ENCODE data around the gene LMTK3. TPM values are rescaled to one million over a fixed set of nuclear protein-coding genes. Genes with fewer than 3 reads are reported as not detected.
A peak's percentile ranks its signal among the peaks of the same experiment; 100 is the strongest.

Gene LMTK3
- total RNA-seq, 1 donor from 2014 or later = 0.32 TPM

- Mint-ChIP-seq H3K27ac (ENCODE audit: unreplicated experiment) (no peak overlapping the region), H3K36me3 (ENCODE audit: unreplicated experiment) (peaks cover 23% of the 10 kb centered on the region), H3K27me3 (ENCODE audit: unreplicated experiment) (no peaks in the 10 kb centered on the region), H3K4me1 (ENCODE audit: unreplicated experiment) (peaks cover 14% of the 10 kb centered on the region), H3K9me3 (ENCODE audit: unreplicated experiment) (no peaks in the 10 kb centered on the region), H3K4me3 (ENCODE audit: unreplicated experiment) (peak overlapping the region; percentile 92)
- no peak for DNase-seq (ENCODE audit: extremely low spot score, unreplicated experiment)
- TF ChIP-seq, protein P1, sequence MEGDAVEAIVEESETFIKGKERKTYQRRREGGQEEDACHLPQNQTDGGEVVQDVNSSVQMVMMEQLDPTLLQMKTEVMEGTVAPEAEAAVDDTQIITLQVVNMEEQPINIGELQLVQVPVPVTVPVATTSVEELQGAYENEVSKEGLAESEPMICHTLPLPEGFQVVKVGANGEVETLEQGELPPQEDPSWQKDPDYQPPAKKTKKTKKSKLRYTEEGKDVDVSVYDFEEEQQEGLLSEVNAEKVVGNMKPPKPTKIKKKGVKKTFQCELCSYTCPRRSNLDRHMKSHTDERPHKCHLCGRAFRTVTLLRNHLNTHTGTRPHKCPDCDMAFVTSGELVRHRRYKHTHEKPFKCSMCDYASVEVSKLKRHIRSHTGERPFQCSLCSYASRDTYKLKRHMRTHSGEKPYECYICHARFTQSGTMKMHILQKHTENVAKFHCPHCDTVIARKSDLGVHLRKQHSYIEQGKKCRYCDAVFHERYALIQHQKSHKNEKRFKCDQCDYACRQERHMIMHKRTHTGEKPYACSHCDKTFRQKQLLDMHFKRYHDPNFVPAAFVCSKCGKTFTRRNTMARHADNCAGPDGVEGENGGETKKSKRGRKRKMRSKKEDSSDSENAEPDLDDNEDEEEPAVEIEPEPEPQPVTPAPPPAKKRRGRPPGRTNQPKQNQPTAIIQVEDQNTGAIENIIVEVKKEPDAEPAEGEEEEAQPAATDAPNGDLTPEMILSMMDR (IDR thresholded peaks at IDR 0.05) = no peak
These were observed 65.1 kb downstream of the LMTK3 start for GRCh38 chr19:48446579-48446978.

- H3K36me3 Mint-ChIP-seq (ENCODE audit: unreplicated experiment) = peaks cover 20% of the 10 kb centered on the region
- TF ChIP-seq, protein P1 (IDR thresholded peaks at IDR 0.05) = peak; percentile 6
- H3K9me3 Mint-ChIP-seq (ENCODE audit: unreplicated experiment) = no peaks in the 10 kb centered on the region
- no peaks in the 10 kb centered on the region for H3K27me3 Mint-ChIP-seq (ENCODE audit: unreplicated experiment)
- peak; percentile 96 for DNase-seq (ENCODE audit: extremely low spot score, unreplicated experiment)
- peak within 1 kb of the TSS; percentile 99 for H3K27ac Mint-ChIP-seq (ENCODE audit: unreplicated experiment)
- peak within 1 kb of the TSS; percentile 92 for H3K4me3 Mint-ChIP-seq (ENCODE audit: unreplicated experiment)
- H3K4me1 Mint-ChIP-seq (ENCODE audit: unreplicated experiment) = peaks cover 14% of the 10 kb centered on the region
These were observed 65.8 kb downstream of the LMTK3 start, which contains the start of gene GRWD1 for GRCh38 chr19:48445606-48446481. Gene GRWD1 (plus strand): TSS chr19:48445983. CDS start chr19:48446006, 23 bp downstream.

GRCh38 chr19:48445256-48445605, 66.4 kb downstream of the LMTK3 start:
- no peaks in the 10 kb centered on the region for H3K27me3 Mint-ChIP-seq (ENCODE audit: unreplicated experiment)
- H3K4me1 Mint-ChIP-seq (ENCODE audit: unreplicated experiment) = peaks cover 14% of the 10 kb centered on the region
- H3K9me3 Mint-ChIP-seq (ENCODE audit: unreplicated experiment) = no peaks in the 10 kb centered on the region
- TF ChIP-seq, protein P1 (IDR thresholded peaks at IDR 0.05) = peak; percentile 79
- H3K4me3 Mint-ChIP-seq (ENCODE audit: unreplicated experiment) = peak overlapping the region; percentile 92
- no peak for DNase-seq (ENCODE audit: extremely low spot score, unreplicated experiment)
- peaks cover 20% of the 10 kb centered on the region for H3K36me3 Mint-ChIP-seq (ENCODE audit: unreplicated experiment)
- H3K27ac Mint-ChIP-seq (ENCODE audit: unreplicated experiment) = peak overlapping the region; percentile 99

- Mint-ChIP-seq H3K4me1 (ENCODE audit: unreplicated experiment) (peaks cover 14% of the 10 kb centered on the region), H3K9me3 (ENCODE audit: unreplicated experiment) (no peaks in the 10 kb centered on the region), H3K4me3 (ENCODE audit: unreplicated experiment) (peak overlapping the region; percentile 92), H3K36me3 (ENCODE audit: unreplicated experiment) (peaks cover 20% of the 10 kb centered on the region), H3K27me3 (ENCODE audit: unreplicated experiment) (no peaks in the 10 kb centered on the region), H3K27ac (ENCODE audit: unreplicated experiment) (peak overlapping the region; percentile 99)
- DNase-seq (ENCODE audit: extremely low spot score, unreplicated experiment) = no peak
- TF ChIP-seq, protein P1 (IDR thresholded peaks at IDR 0.05) = no peak
These were observed 66.8 kb downstream of the LMTK3 start for GRCh38 chr19:48444936-48445200.

DNA sequence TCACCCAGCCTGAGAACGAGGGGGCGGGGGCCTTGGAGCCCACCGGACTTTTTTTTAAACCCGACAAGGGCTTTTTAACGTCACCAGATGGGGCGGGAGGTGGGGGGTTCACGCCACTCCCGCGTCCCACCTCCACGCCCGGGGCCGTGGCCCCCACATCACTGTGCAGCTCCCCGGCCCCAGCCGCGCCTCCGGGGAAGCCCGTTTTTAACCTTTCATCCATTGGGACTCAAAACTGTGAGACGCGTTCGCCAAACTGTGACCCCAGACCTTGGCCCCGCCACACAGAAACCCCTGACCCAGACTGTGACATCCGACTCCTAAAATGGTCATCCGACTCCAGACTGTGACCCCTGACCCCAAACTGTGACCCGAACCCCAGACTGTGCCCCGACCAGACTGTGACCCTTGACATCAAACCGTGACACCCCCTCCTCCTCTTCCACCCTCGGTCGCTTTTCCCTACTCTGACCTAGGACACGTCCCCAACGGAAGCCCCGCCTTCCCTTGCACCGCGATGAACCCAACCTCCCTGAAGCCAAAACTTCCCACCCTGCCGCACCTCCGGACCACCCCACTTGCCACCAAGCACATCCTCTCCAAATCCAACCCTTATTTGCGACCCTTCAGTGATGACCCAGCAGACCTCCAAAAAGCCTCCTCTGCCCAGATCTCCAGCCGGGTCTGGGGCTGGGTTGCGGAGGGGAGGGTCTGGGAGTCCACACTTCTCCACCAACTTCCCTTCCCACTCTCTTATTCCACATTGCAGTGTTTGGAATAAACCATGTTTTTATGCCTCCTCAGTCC, 67.3 kb downstream of the LMTK3 start:
- Mint-ChIP-seq H3K4me1 (ENCODE audit: unreplicated experiment) (peaks cover 14% of the 10 kb centered on the region), H3K9me3 (ENCODE audit: unreplicated experiment) (no peaks in the 10 kb centered on the region)
- TF ChIP-seq, protein P1 (IDR thresholded peaks at IDR 0.05) = no peak

More for the DNA sequence above, 67.3 kb downstream of the LMTK3 start:
- H3K27me3 Mint-ChIP-seq (ENCODE audit: unreplicated experiment) = no peaks in the 10 kb centered on the region
- peak overlapping the region; percentile 92 for H3K4me3 Mint-ChIP-seq (ENCODE audit: unreplicated experiment)
- H3K36me3 Mint-ChIP-seq (ENCODE audit: unreplicated experiment) = peaks cover 16% of the 10 kb centered on the region
- peak overlapping the region; percentile 99 for H3K27ac Mint-ChIP-seq (ENCODE audit: unreplicated experiment)
- no peak for DNase-seq (ENCODE audit: extremely low spot score, unreplicated experiment)

All from osteocyte (in vitro differentiated cells).